ENCODE data around the gene MTA2. TPM values are rescaled to one million over a fixed set of nuclear protein-coding genes. Genes with fewer than 3 reads are reported as not detected.
A peak's percentile ranks its signal among the peaks of the same experiment; 100 is the strongest.
"Not testable (repeated sequence)": the region's sequence is repeated elsewhere in the genome, so short reads cannot be mapped to it uniquely, and the experiment has no call there.

The MTA2 gene
- total RNA-seq, 1 experiment from 2014 or later: 97.2 TPM

GRCh38 chr11:62588966-62589637 lies 12.6 kb downstream of the MTA2 start:
- no peak overlapping the region for H3K4me3 Mint-ChIP-seq (ENCODE audit: low read depth, unreplicated experiment)
- no peaks in the 10 kb centered on the region for H3K27me3 Mint-ChIP-seq (ENCODE audit: unreplicated experiment)
- H3K4me1 Mint-ChIP-seq (ENCODE audit: low read depth, unreplicated experiment): no peaks in the 10 kb centered on the region
- H3K27ac Mint-ChIP-seq (ENCODE audit: unreplicated experiment): no peak overlapping the region
- no peaks in the 10 kb centered on the region for H3K9me3 Mint-ChIP-seq (ENCODE audit: low read depth, unreplicated experiment)
- H3K36me3 Mint-ChIP-seq (ENCODE audit: insufficient read depth, unreplicated experiment): peaks cover 46% of the 10 kb centered on the region
- BruUV-seq (replicated peaks): no TSS peak
- intact Hi-C loops (cut with micrococcal nuclease; ENCODE audit: unreplicated experiment): no loop called here
- peak; percentile 16 for TF ChIP-seq CTCF (IDR thresholded peaks at IDR 0.05; ENCODE audit: unreplicated experiment)
- no peak for DNase-seq
- CTCF ChIA-PET: no interaction called here

GRCh38 chr11:62585356-62585755 lies 16.3 kb downstream of the MTA2 start:
- H3K27ac Mint-ChIP-seq (ENCODE audit: unreplicated experiment); H3K4me1 Mint-ChIP-seq (ENCODE audit: low read depth, unreplicated experiment); DNase-seq; H3K4me3 Mint-ChIP-seq (ENCODE audit: low read depth, unreplicated experiment); H3K27me3 Mint-ChIP-seq (ENCODE audit: unreplicated experiment); intact Hi-C loops (cut with micrococcal nuclease; ENCODE audit: unreplicated experiment); H3K9me3 Mint-ChIP-seq (ENCODE audit: low read depth, unreplicated experiment); BruUV-seq (replicated peaks): not testable (repeated sequence)
- CTCF ChIA-PET: interaction anchor here (0.6 kb wide), 1 partner anchor 97 kb away, joined by 4 read pairs; no protein-coding TSS in a partner anchor
- peaks cover 21% of the 10 kb centered on the region for H3K36me3 Mint-ChIP-seq (ENCODE audit: insufficient read depth, unreplicated experiment)

- BruUV-seq (replicated peaks); DNase-seq; H3K27ac Mint-ChIP-seq (ENCODE audit: unreplicated experiment); H3K4me3 Mint-ChIP-seq (ENCODE audit: low read depth, unreplicated experiment); H3K4me1 Mint-ChIP-seq (ENCODE audit: low read depth, unreplicated experiment); H3K27me3 Mint-ChIP-seq (ENCODE audit: unreplicated experiment); H3K9me3 Mint-ChIP-seq (ENCODE audit: low read depth, unreplicated experiment); CTCF ChIA-PET; intact Hi-C loops (cut with micrococcal nuclease; ENCODE audit: unreplicated experiment): not testable (repeated sequence)
- peaks cover 27% of the 10 kb centered on the region for H3K36me3 Mint-ChIP-seq (ENCODE audit: insufficient read depth, unreplicated experiment)
Observed at GRCh38 chr11:62581735-62582134, 19.9 kb downstream of the MTA2 start.

GRCh38 chr11:62580959-62581715 lies 20.5 kb downstream of the MTA2 start:
- Mint-ChIP-seq H3K27ac (ENCODE audit: unreplicated experiment) (no peak overlapping the region), H3K9me3 (ENCODE audit: low read depth, unreplicated experiment) (no peaks in the 10 kb centered on the region), H3K4me3 (ENCODE audit: low read depth, unreplicated experiment) (no peak overlapping the region), H3K4me1 (ENCODE audit: low read depth, unreplicated experiment) (peaks cover 3% of the 10 kb centered on the region), H3K36me3 (ENCODE audit: insufficient read depth, unreplicated experiment) (peaks cover 23% of the 10 kb centered on the region), H3K27me3 (ENCODE audit: unreplicated experiment) (no peaks in the 10 kb centered on the region)
- CTCF ChIA-PET: no interaction called here
- DNase-seq: no peak
- intact Hi-C loops (cut with micrococcal nuclease; ENCODE audit: unreplicated experiment): no loop called here
- no TSS peak for BruUV-seq (replicated peaks)
- no peak for TF ChIP-seq CTCF (IDR thresholded peaks at IDR 0.05; ENCODE audit: unreplicated experiment)

GRCh38 chr11:62579252-62579651 lies 22.4 kb downstream of the MTA2 start:
- intact Hi-C loops (cut with micrococcal nuclease; ENCODE audit: unreplicated experiment): no loop called here
- Mint-ChIP-seq H3K36me3 (ENCODE audit: insufficient read depth, unreplicated experiment) (peaks cover 39% of the 10 kb centered on the region), H3K27ac (ENCODE audit: unreplicated experiment) (no peak overlapping the region), H3K4me1 (ENCODE audit: low read depth, unreplicated experiment) (peaks cover 22% of the 10 kb centered on the region), H3K4me3 (ENCODE audit: low read depth, unreplicated experiment) (no peak overlapping the region), H3K9me3 (ENCODE audit: low read depth, unreplicated experiment) (no peaks in the 10 kb centered on the region), H3K27me3 (ENCODE audit: unreplicated experiment) (no peaks in the 10 kb centered on the region)
- no peak for DNase-seq
- TF ChIP-seq CTCF (IDR thresholded peaks at IDR 0.05; ENCODE audit: unreplicated experiment): no peak
- CTCF ChIA-PET: no interaction called here
- BruUV-seq (replicated peaks): no TSS peak
